ENCODE results near the gene SAMD14. TPM values are rescaled to one million over a fixed set of nuclear protein-coding genes. Genes with fewer than 3 reads are reported as not detected.

SAMD14 gene
- total and polyA plus RNA-seq, 10 of the 15 experiments (the other 5 are each of a cell fraction or from before 2014, with no cell fraction given): 0.06 to 1.7 (median 0.25) TPM; not detected in 3

- Histone ChIP-seq H3K36me3 (ENCODE audit: control insufficient read depth in 2 of 2, insufficient read depth in 2 of 2, low read length in 1 of 2) (no peaks in the 10 kb centered on the region), H2AFZ (ENCODE audit: control insufficient read depth, low read depth, low read length) (no peak overlapping the region), H4K20me1 (ENCODE audit: control insufficient read depth, insufficient read depth) (no peaks in the 10 kb centered on the region), H3K4me1 (ENCODE audit: control insufficient read depth, insufficient read depth, low read length) (peaks cover 18% of the 10 kb centered on the region), H3K9ac (ENCODE audit: control insufficient read depth, insufficient read depth, low read length) (no peak overlapping the region), H3K79me2 (ENCODE audit: control insufficient read depth, insufficient read depth, low read length) (no peaks in the 10 kb centered on the region), H3K27me3 (replicated peaks in 1 of 2; ENCODE audit: control insufficient read depth in 2 of 2, insufficient read depth in 2 of 2, low read length in 1 of 2) (no peaks in the 10 kb centered on the region), H3K4me3 (no peak overlapping the region), H3K4me2 (ENCODE audit: control insufficient read depth, insufficient read depth) (no peak overlapping the region), H3K27ac (ENCODE audit: control insufficient read depth, insufficient read depth) (no peak overlapping the region), H3K9me3 (replicated peaks; ENCODE audit: control insufficient read depth, insufficient read depth, low read length) (no peaks in the 10 kb centered on the region)
- DNase-seq (ENCODE audit: low read depth, low spot score) (no peak), ATAC-seq (no peak), FAIRE-seq (no peak)
- SMC1A ChIA-PET (ENCODE audit: uncharacterized antibody, unreplicated experiment): interaction anchor here (0.9 to 2.1 kb wide), 3 partner anchors 10 to 42 kb away, joined by 3 to 5 read pairs (median 3); no protein-coding TSS in a partner anchor
- BruUV-seq (replicated peaks): no TSS peak
- POLR2A ChIA-PET: interaction anchor here (1.5 kb wide), 1 partner anchor 19 kb away, joined by 4 read pairs; no protein-coding TSS in a partner anchor
- intact Hi-C loops (cut with micrococcal nuclease; ENCODE audit: unreplicated experiment) (no loop called here), in situ Hi-C loops (cut with MboI) (no loop called here)
- CTCF ChIA-PET: interaction anchor here (0.7 to 17.0 kb wide), 4 partner anchors 12 to 79 kb away, joined by 3 to 514 read pairs (median 12); no protein-coding TSS in a partner anchor
- 72% methylated on average over 10 of the region's 10 CpGs for WGBS (ENCODE audit: insufficient coverage, insufficient replicate concordance, low lambda C conversion rate, missing lambda C conversion rate)
- TF ChIP-seq SKIL (IDR thresholded peaks at IDR 0.05; ENCODE audit: low read depth, poor library complexity, severe bottlenecking) (no peak), ZNF24 (IDR thresholded peaks at IDR 0.05) (no peak), MEF2A (IDR thresholded peaks at IDR 0.05; ENCODE audit: insufficient read depth, low read depth, low read length) (no peak), CHD2 (IDR thresholded peaks at IDR 0.05; ENCODE audit: borderline replicate concordance, low read depth, low read length) (no peak), CBX3 (IDR thresholded peaks at IDR 0.05; ENCODE audit: borderline replicate concordance, low read depth) (no peak)
- RAD21 ChIA-PET (ENCODE audit: unreplicated experiment): interaction anchor here (0.6 to 1.0 kb wide), 2 partner anchors 27 to 35 kb away, joined by 3 to 4 read pairs; no protein-coding TSS in a partner anchor
Measured at GRCh38 chr17:50173335-50173941, 43.5 kb upstream of the SAMD14 start.

All from GM12878 (cell line).